H9 (cell line): Measurements from ENCODE around the gene RALGAPA2. TPM values are rescaled to one million over a fixed set of nuclear protein-coding genes. Genes with fewer than 3 reads are reported as not detected.

Experiments
- DNase-seq: peaks from one replicate; pipeline ENCODE4 v3.0.0-alpha.2; 2017
- H2AFZ ChIP-seq: one replicate; pipeline ENCODE4 v1.6.1; 2013; ENCODE audit warnings: mild to moderate bottlenecking, low read length, control low read depth, moderate library complexity
- H2AK5ac ChIP-seq: 2 replicates; pipeline ENCODE4 v1.6.1; 2013; ENCODE audit warnings: low read length, control low read depth, mixed read lengths; ENCODE audit not compliant: insufficient read length
- H2BK120ac ChIP-seq: one replicate; pipeline ENCODE4 v1.6.1; 2013; ENCODE audit warnings: low read depth, mild to moderate bottlenecking, low read length, control low read depth, inconsistent platforms; ENCODE audit not compliant: poor library complexity, severe bottlenecking
- H2BK12ac ChIP-seq: 2 replicates; pipeline ENCODE4 v1.6.1; 2013; ENCODE audit warnings: low read length, control low read depth, mixed read lengths, low read depth; ENCODE audit not compliant: insufficient read length
- H2BK15ac ChIP-seq: 2 replicates; pipeline ENCODE4 v1.6.1; 2013; ENCODE audit warnings: low read depth, low read length, control low read depth
- H2BK20ac ChIP-seq: one replicate; pipeline ENCODE4 v1.6.1; 2013; ENCODE audit warnings: low read depth, mild to moderate bottlenecking, low read length, control low read depth, inconsistent platforms; ENCODE audit not compliant: poor library complexity, severe bottlenecking
- H2BK5ac ChIP-seq: 2 replicates; pipeline ENCODE4 v1.6.1; 2013; ENCODE audit warnings: low read length, control low read depth, mixed read lengths; ENCODE audit not compliant: insufficient read length
- H3K14ac ChIP-seq: 2 replicates; pipeline ENCODE4 v1.6.1; 2013; ENCODE audit warnings: low read length, control low read depth; ENCODE audit not compliant: insufficient read depth
- H3K18ac ChIP-seq: 2 replicates; pipeline ENCODE4 v1.6.1; 2013; ENCODE audit warnings: low read depth, mild to moderate bottlenecking, mixed read lengths, low read length, control low read depth; ENCODE audit not compliant: insufficient read length
- H3K23ac ChIP-seq: 2 replicates; pipeline ENCODE4 v1.6.1; 2013; ENCODE audit warnings: low read length, control low read depth, mixed read lengths, low read depth; ENCODE audit not compliant: insufficient read length
- H3K23me2 ChIP-seq: 2 replicates; pipeline ENCODE4 v1.6.1; 2013; ENCODE audit warnings: low read depth, mild to moderate bottlenecking, mixed read lengths, low read length, control low read depth; ENCODE audit not compliant: insufficient read length, poor library complexity, severe bottlenecking
- H3K27ac ChIP-seq: 2 replicates; pipeline ENCODE4 v1.5.1; 2013; ENCODE audit warnings: low read length, control low read depth, mixed read lengths, low read depth; ENCODE audit not compliant: insufficient read length
- H3K27me3 ChIP-seq: 2 replicates; pipeline ENCODE4 v1.6.1; 2013; ENCODE audit warnings: low read length, control low read depth, inconsistent platforms; ENCODE audit not compliant: insufficient read depth
- H3K4ac ChIP-seq: 2 replicates; pipeline ENCODE4 v1.6.1; 2013; ENCODE audit warnings: low read depth, mild to moderate bottlenecking, control low read depth, inconsistent platforms, low read length, moderate library complexity
- H3K4me1 ChIP-seq: 2 replicates; pipeline ENCODE4 v1.6.1; 2013; ENCODE audit warnings: low read length, control low read depth, inconsistent platforms; ENCODE audit not compliant: insufficient read depth
- H3K4me2 ChIP-seq: 2 replicates; pipeline ENCODE4 v1.6.1; 2013; ENCODE audit warnings: low read length, control low read depth, mixed read lengths; ENCODE audit not compliant: insufficient read length, insufficient read depth
- H3K56ac ChIP-seq: 2 replicates; pipeline ENCODE4 v1.6.1; 2013; ENCODE audit warnings: low read depth, mild to moderate bottlenecking, mixed read lengths, low read length, control low read depth; ENCODE audit not compliant: insufficient read length
- H3K79me1 ChIP-seq: 2 replicates; pipeline ENCODE4 v1.6.1; 2013; ENCODE audit warnings: low read depth, mild to moderate bottlenecking, moderate library complexity, low read length, control low read depth, inconsistent platforms; ENCODE audit not compliant: insufficient read depth, poor library complexity, severe bottlenecking
- H3K79me2 ChIP-seq: 2 replicates; pipeline ENCODE4 v1.6.1; 2013; ENCODE audit warnings: low read length, control low read depth, inconsistent platforms; ENCODE audit not compliant: insufficient read depth
- H3K9ac ChIP-seq: 2 replicates; pipeline ENCODE4 v1.6.1; 2013; ENCODE audit warnings: low read length, control low read depth, mixed read lengths; ENCODE audit not compliant: insufficient read length; ENCODE audit errors: extremely low read depth
- H3K9me3 ChIP-seq: one replicate; pipeline ENCODE4 v1.6.1; 2013; ENCODE audit warnings: low read depth, low read length, inconsistent platforms; ENCODE audit not compliant: control insufficient read depth
- H3T11ph ChIP-seq: one replicate; pipeline ENCODE4 v1.6.1; 2013; ENCODE audit warnings: mild to moderate bottlenecking, low read length, control low read depth, inconsistent platforms
- H4K20me1 ChIP-seq: one replicate; pipeline ENCODE4 v1.6.1; 2013; ENCODE audit not compliant: control insufficient read depth, insufficient read length, insufficient read depth
- H4K5ac ChIP-seq: 2 replicates; pipeline ENCODE4 v1.6.1; 2013; ENCODE audit warnings: low read depth, mild to moderate bottlenecking, mixed read lengths, low read length, control low read depth; ENCODE audit not compliant: insufficient read length
- H4K8ac ChIP-seq: replicated peaks from 2 replicates; pipeline ENCODE4 v1.6.1; 2013; ENCODE audit warnings: low read length, control low read depth, mixed read lengths, low read depth; ENCODE audit not compliant: insufficient read length
- H4K91ac ChIP-seq: 2 replicates; pipeline ENCODE4 v1.6.1; 2013; ENCODE audit warnings: low read depth, mild to moderate bottlenecking, moderate library complexity, mixed read lengths, low read length, control low read depth; ENCODE audit not compliant: insufficient read length
- H3K27ac Mint-ChIP-seq, 3 experiments: 2 replicates in 2 of 3; 3 replicates in 1 of 3; pipeline ENCODE4 v1.8.0; 2020 to 2021; ENCODE audit warnings: mixed read lengths in 3 of 3, mild to moderate bottlenecking in 1 of 3, moderate library complexity in 1 of 3
- H3K27me3 Mint-ChIP-seq: 2 replicates; pipeline ENCODE4 v1.8.0; 2021; ENCODE audit warnings: low read depth, mild to moderate bottlenecking, moderate library complexity, mixed read lengths
- H3K36me3 Mint-ChIP-seq, 3 experiments: 2 replicates in 2 of 3; 3 replicates in 1 of 3; pipeline ENCODE4 v1.8.0; 2020 to 2021; ENCODE audit warnings: low read depth in 3 of 3, mixed read lengths in 3 of 3; ENCODE audit not compliant: insufficient read depth in 1 of 3
- H3K4me1 Mint-ChIP-seq, 2 experiments: 2 replicates each; pipeline ENCODE4 v1.8.0; 2020; ENCODE audit warnings: mixed read lengths in 2 of 2
- H3K4me3 Mint-ChIP-seq, 2 experiments: 2 replicates in 1 of 2; 3 replicates in 1 of 2; pipeline ENCODE4 v1.8.0; 2020 to 2021; ENCODE audit warnings: mild to moderate bottlenecking in 2 of 2, mixed read lengths in 2 of 2, moderate library complexity in 1 of 2
- H3K9me3 Mint-ChIP-seq, 2 experiments: 2 replicates in 1 of 2; 3 replicates in 1 of 2; pipeline ENCODE4 v1.8.0; 2020; ENCODE audit warnings: mild to moderate bottlenecking in 2 of 2, mixed read lengths in 2 of 2, moderate library complexity in 1 of 2
- WGBS: extraction: QIAGEN DNeasy Blood & Tissue Kit; methylation state at CpG from one replicate; pipeline ENCODE4 v1.1.7; 2013; ENCODE audit warnings: missing lambda C conversion rate, low lambda C conversion rate, mixed read lengths; ENCODE audit not compliant: insufficient read length; ENCODE audit errors: extremely low coverage; 5-methylcytosine and 5-hydroxymethylcytosine counted together
- total RNA-seq: library from RNA; stranded (reverse); gene quantifications from 2 replicates; pipeline ENCODE4 v1.2.1, GENCODE V29; 2021
- TF ChIP-seq, protein P1 (sequence below): fragments of 200-600 bp; sonication (generic); conservative IDR thresholded peaks from 3 replicates; pipeline ENCODE4 v1.8.0; 2021; ENCODE audit warnings: antibody characterized with exemption, mild to moderate bottlenecking

The RALGAPA2 gene
- total RNA-seq, 1 experiment from 2014 or later = 16.6 TPM

DNA sequence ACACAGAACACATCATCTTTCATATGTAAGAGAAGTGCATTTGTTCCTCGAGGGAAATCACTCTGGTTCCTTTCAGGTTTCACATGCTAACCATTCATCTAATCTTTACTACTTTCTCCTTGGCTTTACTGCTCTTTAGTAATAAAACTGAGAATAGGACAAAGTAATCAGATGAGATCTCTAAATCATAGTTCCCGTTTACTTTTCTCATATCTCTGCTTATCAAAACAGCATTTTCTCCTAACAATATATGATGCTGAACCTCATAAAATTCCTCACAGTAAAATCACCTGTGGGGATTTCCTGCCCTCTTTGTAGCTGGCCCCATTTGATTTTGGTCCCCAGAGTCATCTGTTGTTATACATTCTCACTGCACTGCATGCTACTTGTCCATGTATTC lies 100.2 kb downstream of the RALGAPA2 start:
- Histone ChIP-seq H3K9ac (no peak overlapping the region), H4K20me1 (no peaks in the 10 kb centered on the region), H3K23me2 (no peaks in the 10 kb centered on the region), H2AFZ (no peak overlapping the region), H3K79me1 (no peaks in the 10 kb centered on the region), H3K23ac (no peak overlapping the region), H2BK20ac (no peak overlapping the region), H2BK120ac (no peak overlapping the region), H3K27ac (no peak overlapping the region), H4K91ac (no peak overlapping the region), H3K4me2 (no peak overlapping the region), H2BK12ac (no peak overlapping the region), H4K8ac (no peak overlapping the region), H3K14ac (no peak overlapping the region), H3T11ph (no peak overlapping the region), H2BK5ac (no peak overlapping the region), H3K56ac (no peak overlapping the region), H3K27me3 (no peaks in the 10 kb centered on the region), H2AK5ac (no peak overlapping the region), H3K4ac (no peak overlapping the region), H3K9me3 (no peaks in the 10 kb centered on the region), H4K5ac (no peak overlapping the region), H3K18ac (no peak overlapping the region), H3K4me1 (no peaks in the 10 kb centered on the region), H3K79me2 (no peaks in the 10 kb centered on the region), H2BK15ac (no peak overlapping the region)
- TF ChIP-seq, protein P1, sequence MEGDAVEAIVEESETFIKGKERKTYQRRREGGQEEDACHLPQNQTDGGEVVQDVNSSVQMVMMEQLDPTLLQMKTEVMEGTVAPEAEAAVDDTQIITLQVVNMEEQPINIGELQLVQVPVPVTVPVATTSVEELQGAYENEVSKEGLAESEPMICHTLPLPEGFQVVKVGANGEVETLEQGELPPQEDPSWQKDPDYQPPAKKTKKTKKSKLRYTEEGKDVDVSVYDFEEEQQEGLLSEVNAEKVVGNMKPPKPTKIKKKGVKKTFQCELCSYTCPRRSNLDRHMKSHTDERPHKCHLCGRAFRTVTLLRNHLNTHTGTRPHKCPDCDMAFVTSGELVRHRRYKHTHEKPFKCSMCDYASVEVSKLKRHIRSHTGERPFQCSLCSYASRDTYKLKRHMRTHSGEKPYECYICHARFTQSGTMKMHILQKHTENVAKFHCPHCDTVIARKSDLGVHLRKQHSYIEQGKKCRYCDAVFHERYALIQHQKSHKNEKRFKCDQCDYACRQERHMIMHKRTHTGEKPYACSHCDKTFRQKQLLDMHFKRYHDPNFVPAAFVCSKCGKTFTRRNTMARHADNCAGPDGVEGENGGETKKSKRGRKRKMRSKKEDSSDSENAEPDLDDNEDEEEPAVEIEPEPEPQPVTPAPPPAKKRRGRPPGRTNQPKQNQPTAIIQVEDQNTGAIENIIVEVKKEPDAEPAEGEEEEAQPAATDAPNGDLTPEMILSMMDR = no peak
- DNase-seq = no peak
- WGBS = no CpG with 5 or more reads among the region's 2 CpGs
- H3K9me3 Mint-ChIP-seq = no peaks in the 10 kb centered on the region
- no peak overlapping the region for H3K4me3 Mint-ChIP-seq
- H3K27ac Mint-ChIP-seq = no peak overlapping the region
- H3K36me3 Mint-ChIP-seq = peaks cover 4 to 6% (median 4%) of the 10 kb centered on the region in 3 experiments; a peak in 5 of 7 replicates
- H3K27me3 Mint-ChIP-seq = no peaks in the 10 kb centered on the region
- H3K4me1 Mint-ChIP-seq = no peaks in the 10 kb centered on the region
